ENCODE results near the gene SLC25A1. TPM values are rescaled to one million over a fixed set of nuclear protein-coding genes. Genes with fewer than 3 reads are reported as not detected.

The SLC25A1 gene
- total and polyA plus RNA-seq, 2 of the 4 experiments (the other 2 are of a cell fraction), result 41.0 to 56.5 TPM

- peak overlapping the region; percentile 79 for H2AFZ ChIP-seq (replicated peaks; ENCODE audit: low read length, poor library complexity)
- peak overlapping the region; percentile 39 for H2AK9ac ChIP-seq (replicated peaks; ENCODE audit: low read depth, low read length, poor library complexity)
- no peaks in the 10 kb centered on the region for H4K20me1 ChIP-seq (ENCODE audit: insufficient read depth, low read length)
- H3K14ac ChIP-seq (replicated peaks; ENCODE audit: low read depth, low read length), result no peak overlapping the region
- peak overlapping the region; percentile 12 for H4K91ac ChIP-seq (ENCODE audit: insufficient read depth, low read depth, low read length)
- no peak overlapping the region for H2BK5ac ChIP-seq (ENCODE audit: low read depth, low read length, poor library complexity, severe bottlenecking)
- ATAC-seq (ENCODE audit: low read depth) (no peak; the same call in 1 of the 2 replicates), DNase-seq (no peak)
- no peak overlapping the region for H3K18ac ChIP-seq (ENCODE audit: low read depth, low read length)
- H3K27ac ChIP-seq (ENCODE audit: insufficient read depth, low read length), result no peak overlapping the region
- no peaks in the 10 kb centered on the region for H3K79me1 ChIP-seq (ENCODE audit: low read depth in 1 of 2, low read length in 2 of 2)
- no peak overlapping the region for H2BK120ac ChIP-seq (ENCODE audit: low read depth, low read length)
- POLR2A ChIA-PET (ENCODE audit: unreplicated experiment), result no interaction called here
- no peak overlapping the region for H2BK20ac ChIP-seq (ENCODE audit: low read depth, low read length)
- BruUV-seq (replicated peaks), result no TSS peak
- H4K8ac ChIP-seq (ENCODE audit: low read depth in 2 of 2, low read length in 2 of 2), result no peak overlapping the region
- no peaks in the 10 kb centered on the region; the same call in 1 of the 2 replicates for H3K36me3 ChIP-seq (ENCODE audit: control insufficient read depth, insufficient read depth, low read length)
- no peak overlapping the region for H4K5ac ChIP-seq (ENCODE audit: low read depth, low read length)
- H3K27me3 ChIP-seq (ENCODE audit: control insufficient read depth, insufficient read depth, low read length), result no peaks in the 10 kb centered on the region
- in situ Hi-C loops (cut with MboI; ENCODE audit: low sequenced_read_pairs), result loop anchor here (10.0 kb wide), 1 partner anchor 170 kb away; no protein-coding TSS in a partner anchor
- no peaks in the 10 kb centered on the region for H3K9me3 ChIP-seq (ENCODE audit: control insufficient read depth, insufficient read depth, low read length)
- peaks cover 6% of the 10 kb centered on the region; the same call in 1 of the 2 replicates for H3K4me1 ChIP-seq (ENCODE audit: control insufficient read depth, insufficient read depth, low read length)
- dilution Hi-C loops (cut with HindIII; ENCODE audit: low sequenced_read_pairs, unreplicated experiment), result no loop called here
- CTCF ChIA-PET, result no interaction called here
- no peak for TF ChIP-seq MAFK (IDR thresholded peaks at IDR 0.05; ENCODE audit: low read depth, low read length)
- no peak for TF ChIP-seq RCOR1 (IDR thresholded peaks at IDR 0.05; ENCODE audit: insufficient replicate concordance, low read length)
- TF ChIP-seq USF2 (IDR thresholded peaks at IDR 0.05; ENCODE audit: low read depth, low read length), result no peak
- TF ChIP-seq NFE2L2 (IDR thresholded peaks at IDR 0.05; ENCODE audit: low read depth, low read length), result no peak
- TF ChIP-seq CEBPB (IDR thresholded peaks at IDR 0.05; ENCODE audit: low read depth, low read length), result no peak
- TF ChIP-seq POLR2A (IDR thresholded peaks at IDR 0.05; ENCODE audit: low read depth, low read length), result no peak
- TF ChIP-seq CTCF (conservative IDR thresholded peaks at IDR 0.05; ENCODE audit: low read depth, low read length), result no peak
- TF ChIP-seq SMC3 (IDR thresholded peaks at IDR 0.05; ENCODE audit: low read depth, low read length), result no peak
- no peak for TF ChIP-seq MAZ (IDR thresholded peaks at IDR 0.05; ENCODE audit: borderline replicate concordance, low read depth, low read length)
- intact Hi-C loops (cut with micrococcal nuclease), result no loop called here
- H3K56ac ChIP-seq (ENCODE audit: extremely low read depth, insufficient read depth, low read length), result no peak overlapping the region
- 97% methylated on average over 12 of the region's 20 CpGs; no CpG with 5 or more reads in 1 of the 2 experiments for WGBS, 2 experiments (ENCODE audit: extremely low coverage in 2 of 2, insufficient read length in 1 of 2)
- no peak overlapping the region for H3K9ac ChIP-seq (ENCODE audit: low read depth, low read length)
- no peak overlapping the region for H3K4me2 ChIP-seq (ENCODE audit: low read depth, low read length)
- peaks cover 6% of the 10 kb centered on the region; the same call in 1 of the 2 replicates for H3K9me1 ChIP-seq (ENCODE audit: insufficient read depth, low read length)
- H3K4ac ChIP-seq (ENCODE audit: low read depth, low read length), result peak overlapping the region; percentile 42; the same call in 1 of the 2 replicates
- H3K4me3 ChIP-seq (ENCODE audit: insufficient read depth, low read depth, low read length), result no peak overlapping the region
- H2BK15ac ChIP-seq (ENCODE audit: low read depth, low read length), result no peak overlapping the region
- no peak overlapping the region for H3K23ac ChIP-seq (ENCODE audit: low read depth, low read length)
- H2AK5ac ChIP-seq (ENCODE audit: low read depth, low read length), result no peak overlapping the region
These were observed 5.9 kb upstream of the SLC25A1 start for GRCh38 chr22:19184276-19184997.
